Caco-2 (cell line): ENCODE results near the gene YWHAQ. TPM values are rescaled to one million over a fixed set of nuclear protein-coding genes. Genes with fewer than 3 reads are reported as not detected.

Source experiments
- BruUV-seq: library from RNA; stranded (reverse); fragments of 400-500 nt; replicated peaks from 2 replicates; lab custom pipeline; 2021; lab: Mats Ljungman, UMichigan
- CTCF ChIA-PET: fragments of 300-600 bp; sonication (Branson Sonifier 250); formaldehyde crosslinking; loops from one replicate; lab custom pipeline; 2022; ENCODE audit warnings: antibody characterized with exemption; lab: Charles Lee
- POLR2A ChIA-PET: fragments of 300-600 bp; sonication (Branson Sonifier 250); formaldehyde crosslinking; loops from one replicate; lab custom pipeline; 2022; ENCODE audit warnings: antibody characterized with exemption; lab: Charles Lee
- DNase-seq, 2 experiments: peaks; one replicate each; pipeline versions ENCODE4 v3.0.0 to v3.0.0-alpha.2; 2020 to 2022
- H3K27me3 ChIP-seq: replicated peaks from 2 replicates; pipeline ENCODE4 v1.6.0; 2011; ENCODE audit warnings: low read length; ENCODE audit not compliant: control insufficient read depth, insufficient read depth
- H3K36me3 ChIP-seq: 2 replicates; pipeline ENCODE4 v1.5.1; 2011; ENCODE audit warnings: low read length; ENCODE audit not compliant: control insufficient read depth, insufficient read depth
- H3K4me1 ChIP-seq: fragments of 250-450 bp; sonication (Bioruptor Pico); 2 replicates; pipeline ENCODE4 v1.5.1; 2020; ENCODE audit warnings: mild to moderate bottlenecking
- H3K4me3 ChIP-seq: 2 replicates; pipeline ENCODE4 v1.5.1; 2011; ENCODE audit warnings: low read depth, mild to moderate bottlenecking, control low read depth, low read length
- H3K9me3 ChIP-seq: fragments of 250-450 bp; sonication (Bioruptor Pico); 2 replicates; pipeline ENCODE4 v1.5.1; 2020; ENCODE audit warnings: mild to moderate bottlenecking, moderate library complexity
- H3K27ac Mint-ChIP-seq: one replicate; pipeline ENCODE4 v1.8.0; 2022; ENCODE audit warnings: mixed read lengths; ENCODE audit not compliant: unreplicated experiment
- H3K27me3 Mint-ChIP-seq: one replicate; pipeline ENCODE4 v1.8.0; 2022; ENCODE audit warnings: mixed read lengths; ENCODE audit not compliant: insufficient read depth, unreplicated experiment
- H3K36me3 Mint-ChIP-seq: one replicate; pipeline ENCODE4 v1.8.0; 2022; ENCODE audit warnings: mild to moderate bottlenecking, mixed read lengths; ENCODE audit not compliant: insufficient read depth, unreplicated experiment
- H3K4me1 Mint-ChIP-seq: one replicate; pipeline ENCODE4 v1.8.0; 2022; ENCODE audit warnings: low read depth, mixed read lengths; ENCODE audit not compliant: unreplicated experiment
- H3K4me3 Mint-ChIP-seq: one replicate; pipeline ENCODE4 v1.8.0; 2022; ENCODE audit warnings: mild to moderate bottlenecking, moderate library complexity, mixed read lengths; ENCODE audit not compliant: unreplicated experiment
- H3K9me3 Mint-ChIP-seq: one replicate; pipeline ENCODE4 v1.8.0; 2022; ENCODE audit warnings: mixed read lengths; ENCODE audit not compliant: unreplicated experiment
- intact Hi-C: fragments of 100-400 bp; cut with micrococcal nuclease; formaldehyde crosslinking; loops from one replicate; pipeline ENCODE4 v1.10.0; 2022; ENCODE audit not compliant: unreplicated experiment
- total RNA-seq: library from RNA; stranded (reverse); gene quantifications from 2 replicates; pipeline ENCODE4 v1.2.3, GENCODE V29; 2022
- TF ChIP-seq, protein P1 (sequence below), 2 experiments: fragments of 200-600 bp in 1 of 2; IDR thresholded peaks; 1 replicate in 1 of 2; 2 replicates in 1 of 2; pipeline versions ENCODE4 v1.5.1 to v1.8.0; 2011 to 2022; ENCODE audit warnings: antibody characterized with exemption in 1 of 2, control low read depth in 1 of 2, inconsistent platforms in 1 of 2, low read depth in 1 of 2, low read length in 1 of 2, mild to moderate bottlenecking in 1 of 2, moderate library complexity in 1 of 2; ENCODE audit not compliant: insufficient read depth in 1 of 2, severe bottlenecking in 1 of 2, unreplicated experiment in 1 of 2

Gene YWHAQ
- total RNA-seq, 1 experiment from 2014 or later = 344 TPM

DNA sequence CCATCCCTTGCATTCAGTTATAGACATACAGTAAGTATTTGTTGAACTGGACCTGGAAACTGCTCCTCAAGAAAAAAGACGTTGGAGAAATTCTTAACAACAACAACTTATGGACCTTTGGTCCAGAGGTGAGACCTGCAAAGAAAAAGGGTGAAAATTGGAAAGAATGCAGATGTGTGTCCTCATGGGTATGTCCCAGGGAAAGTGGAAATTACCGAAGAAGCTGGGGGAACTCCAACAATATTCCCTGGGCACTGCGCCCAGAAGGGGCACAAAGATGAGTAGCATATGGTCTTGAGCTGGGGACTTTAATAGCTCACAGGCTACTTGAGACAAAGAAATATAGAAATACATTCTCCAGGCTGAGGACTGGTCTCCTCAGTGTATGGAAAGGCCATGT, 35.5 kb upstream of the YWHAQ start:
- ChIA-PET POLR2A (interaction anchor here (0.6 kb wide), 1 partner anchor 36 kb away, joined by 3 read pairs; the partner anchor contains the start of gene YWHAQ), CTCF (no interaction called here)
- Mint-ChIP-seq H3K27ac (no peak overlapping the region), H3K4me1 (no peaks in the 10 kb centered on the region), H3K9me3 (no peaks in the 10 kb centered on the region), H3K36me3 (no peaks in the 10 kb centered on the region), H3K27me3 (no peaks in the 10 kb centered on the region), H3K4me3 (no peak overlapping the region)
- no peaks in the 10 kb centered on the region for H3K27me3 ChIP-seq
- H3K36me3 ChIP-seq = no peaks in the 10 kb centered on the region
- no TSS peak for BruUV-seq
- no peak for DNase-seq
- H3K9me3 ChIP-seq = no peaks in the 10 kb centered on the region
- H3K4me3 ChIP-seq = no peak overlapping the region
- H3K4me1 ChIP-seq = no peaks in the 10 kb centered on the region
- TF ChIP-seq, protein P1, sequence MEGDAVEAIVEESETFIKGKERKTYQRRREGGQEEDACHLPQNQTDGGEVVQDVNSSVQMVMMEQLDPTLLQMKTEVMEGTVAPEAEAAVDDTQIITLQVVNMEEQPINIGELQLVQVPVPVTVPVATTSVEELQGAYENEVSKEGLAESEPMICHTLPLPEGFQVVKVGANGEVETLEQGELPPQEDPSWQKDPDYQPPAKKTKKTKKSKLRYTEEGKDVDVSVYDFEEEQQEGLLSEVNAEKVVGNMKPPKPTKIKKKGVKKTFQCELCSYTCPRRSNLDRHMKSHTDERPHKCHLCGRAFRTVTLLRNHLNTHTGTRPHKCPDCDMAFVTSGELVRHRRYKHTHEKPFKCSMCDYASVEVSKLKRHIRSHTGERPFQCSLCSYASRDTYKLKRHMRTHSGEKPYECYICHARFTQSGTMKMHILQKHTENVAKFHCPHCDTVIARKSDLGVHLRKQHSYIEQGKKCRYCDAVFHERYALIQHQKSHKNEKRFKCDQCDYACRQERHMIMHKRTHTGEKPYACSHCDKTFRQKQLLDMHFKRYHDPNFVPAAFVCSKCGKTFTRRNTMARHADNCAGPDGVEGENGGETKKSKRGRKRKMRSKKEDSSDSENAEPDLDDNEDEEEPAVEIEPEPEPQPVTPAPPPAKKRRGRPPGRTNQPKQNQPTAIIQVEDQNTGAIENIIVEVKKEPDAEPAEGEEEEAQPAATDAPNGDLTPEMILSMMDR (IDR thresholded peaks at IDR 0.05; ENCODE audit: insufficient read depth in 1 of 2, low read depth in 1 of 2, low read length in 1 of 2, severe bottlenecking in 1 of 2, unreplicated experiment in 1 of 2) = no peak
- intact Hi-C loops = no loop called here

DNA sequence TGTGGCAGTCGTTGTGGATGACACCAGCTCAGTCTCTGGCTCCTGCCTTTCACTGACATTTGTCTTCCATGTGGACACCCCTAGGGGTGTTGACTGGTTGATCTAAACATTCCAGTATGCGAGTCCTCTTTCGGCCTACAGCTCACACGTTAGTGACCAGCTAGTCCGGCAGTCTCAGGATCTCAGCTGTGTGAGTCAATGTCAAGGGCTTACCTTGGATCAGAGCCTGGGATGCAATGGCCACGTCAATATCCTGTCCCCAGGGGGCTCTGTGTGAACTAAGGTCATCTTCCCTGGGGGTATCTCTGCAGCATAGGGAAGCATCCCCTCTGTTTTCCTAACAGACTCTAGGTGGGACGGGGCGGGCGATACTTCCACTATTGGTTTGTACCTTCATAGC, 35.1 kb upstream of the YWHAQ start:
- no peaks in the 10 kb centered on the region for H3K9me3 ChIP-seq
- no peaks in the 10 kb centered on the region for H3K4me1 ChIP-seq
- TF ChIP-seq, protein P1 (IDR thresholded peaks at IDR 0.05; ENCODE audit: insufficient read depth in 1 of 2, low read depth in 1 of 2, low read length in 1 of 2, severe bottlenecking in 1 of 2, unreplicated experiment in 1 of 2) = no peak
- Mint-ChIP-seq H3K36me3 (no peaks in the 10 kb centered on the region), H3K27me3 (no peaks in the 10 kb centered on the region), H3K4me3 (no peak overlapping the region), H3K9me3 (no peaks in the 10 kb centered on the region), H3K4me1 (no peaks in the 10 kb centered on the region), H3K27ac (no peak overlapping the region)
- no TSS peak for BruUV-seq
- H3K4me3 ChIP-seq = no peak overlapping the region
- POLR2A ChIA-PET = no interaction called here
- H3K36me3 ChIP-seq = no peaks in the 10 kb centered on the region
- DNase-seq = no peak
- no peaks in the 10 kb centered on the region for H3K27me3 ChIP-seq
- intact Hi-C loops = no loop called here
- CTCF ChIA-PET = no interaction called here

DNA sequence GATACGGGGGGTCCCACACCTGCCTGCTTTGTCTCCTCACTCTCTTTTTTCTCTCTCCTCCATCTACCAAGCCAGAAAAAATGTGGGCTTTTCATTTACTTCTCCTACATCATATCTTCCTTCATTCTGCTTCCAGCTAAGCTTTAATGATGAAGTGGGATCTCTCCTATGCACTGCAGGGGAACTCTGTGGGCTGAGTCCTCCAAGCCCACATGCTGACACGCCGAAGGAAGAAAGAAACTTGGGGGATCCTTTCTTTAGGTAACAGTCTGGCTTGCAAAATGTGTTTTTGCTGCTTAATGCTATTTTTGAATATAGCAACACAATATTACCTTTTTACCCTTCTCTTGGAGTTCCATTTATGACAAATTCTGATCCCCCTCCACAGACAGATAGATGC, 33.6 kb upstream of the YWHAQ start:
- H3K4me1 ChIP-seq = no peaks in the 10 kb centered on the region
- no TSS peak for BruUV-seq
- H3K27me3 ChIP-seq = no peaks in the 10 kb centered on the region
- Mint-ChIP-seq H3K27ac (no peak overlapping the region), H3K4me1 (no peaks in the 10 kb centered on the region), H3K4me3 (no peak overlapping the region), H3K27me3 (no peaks in the 10 kb centered on the region), H3K36me3 (no peaks in the 10 kb centered on the region), H3K9me3 (no peaks in the 10 kb centered on the region)
- no peaks in the 10 kb centered on the region for H3K36me3 ChIP-seq
- DNase-seq = no peak
- ChIA-PET CTCF (no interaction called here), POLR2A (no interaction called here)
- no peaks in the 10 kb centered on the region for H3K9me3 ChIP-seq
- TF ChIP-seq, protein P1 (IDR thresholded peaks at IDR 0.05; ENCODE audit: insufficient read depth in 1 of 2, low read depth in 1 of 2, low read length in 1 of 2, severe bottlenecking in 1 of 2, unreplicated experiment in 1 of 2) = no peak
- no peak overlapping the region for H3K4me3 ChIP-seq
- intact Hi-C loops = no loop called here
